Measurements from ENCODE around the gene SLC51B.
"Not testable (repeated sequence)": the region's sequence is repeated elsewhere in the genome, so short reads cannot be mapped to it uniquely, and the experiment has no call there.

The SLC51B gene

DNA sequence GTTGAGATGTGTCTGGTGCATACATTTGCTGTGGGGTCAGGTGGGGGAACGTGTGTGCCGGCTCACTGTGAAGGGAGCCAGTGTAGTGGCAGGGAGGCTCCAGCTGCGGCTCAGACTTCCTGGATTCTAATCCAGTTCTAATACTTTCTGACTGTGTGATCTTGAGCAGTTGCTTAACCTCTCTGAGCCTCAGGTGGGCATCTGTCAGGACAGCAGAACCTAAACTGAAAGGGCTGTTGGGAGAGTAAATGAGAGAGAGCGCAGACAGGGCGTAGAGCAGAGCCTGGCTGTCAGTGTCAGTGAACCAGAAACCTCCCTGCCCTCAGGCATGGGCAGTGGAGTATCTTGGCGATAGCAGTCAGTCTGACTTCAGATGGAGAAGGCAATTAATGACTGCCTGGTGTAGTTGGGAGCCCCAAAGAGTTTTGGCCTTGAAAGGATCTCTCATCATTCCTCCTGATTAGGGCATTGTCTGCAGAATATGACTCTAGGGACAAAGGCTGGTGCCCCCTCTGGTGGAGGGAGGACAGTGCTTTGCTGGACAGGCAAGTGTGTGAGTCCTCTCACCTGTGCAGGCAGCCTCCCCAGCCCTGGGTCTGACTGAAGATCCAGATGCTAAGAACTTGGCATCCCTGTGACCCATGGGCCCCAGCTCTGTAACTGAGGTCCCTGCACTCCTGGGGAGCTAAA is 40.9 kb downstream of the SLC51B start:
- DNase-seq: no peak

DNA sequence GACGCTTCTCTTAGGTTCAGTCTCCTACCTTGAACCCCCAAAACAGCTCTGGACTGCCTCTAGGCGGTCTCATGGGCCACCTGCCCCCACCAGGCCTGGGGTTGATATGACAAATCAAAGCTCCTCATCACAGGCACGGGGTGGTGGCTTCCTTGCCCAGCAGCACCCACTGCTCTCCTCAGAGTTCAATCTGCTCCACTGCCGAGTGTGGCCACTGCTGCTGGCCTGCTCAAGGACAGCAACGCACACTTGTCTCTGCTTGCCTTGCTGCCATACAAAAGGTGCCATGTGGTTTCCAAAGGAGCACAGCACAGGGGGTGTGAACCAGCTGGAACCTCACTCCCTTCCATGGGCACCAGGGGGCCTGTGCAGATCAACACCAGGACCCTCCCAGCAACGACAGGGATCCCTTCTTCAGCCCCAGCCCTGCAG is 41.5 kb downstream of the SLC51B start:
- DNase-seq: no peak

DNA sequence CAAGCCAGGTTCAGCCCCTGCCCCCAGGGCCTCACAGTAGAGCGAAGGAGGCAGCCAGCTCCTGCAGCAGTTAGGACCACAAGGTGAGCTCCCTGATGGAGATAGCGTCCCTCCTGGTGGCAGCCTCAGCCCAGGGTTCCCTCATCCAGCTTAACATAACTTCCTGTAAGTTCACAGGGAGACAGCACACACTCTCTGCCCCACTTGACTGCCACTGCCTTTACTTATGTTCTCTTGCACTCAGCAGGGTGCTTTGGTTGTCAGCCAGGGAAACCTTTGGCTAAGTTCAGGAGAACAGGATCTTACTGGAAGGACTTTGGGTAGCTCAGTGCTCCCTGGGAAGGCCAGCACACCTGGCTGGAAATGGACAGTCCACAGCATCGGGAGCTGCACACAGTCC is 42.2 kb downstream of the SLC51B start:
- DNase-seq: no peak

DNA sequence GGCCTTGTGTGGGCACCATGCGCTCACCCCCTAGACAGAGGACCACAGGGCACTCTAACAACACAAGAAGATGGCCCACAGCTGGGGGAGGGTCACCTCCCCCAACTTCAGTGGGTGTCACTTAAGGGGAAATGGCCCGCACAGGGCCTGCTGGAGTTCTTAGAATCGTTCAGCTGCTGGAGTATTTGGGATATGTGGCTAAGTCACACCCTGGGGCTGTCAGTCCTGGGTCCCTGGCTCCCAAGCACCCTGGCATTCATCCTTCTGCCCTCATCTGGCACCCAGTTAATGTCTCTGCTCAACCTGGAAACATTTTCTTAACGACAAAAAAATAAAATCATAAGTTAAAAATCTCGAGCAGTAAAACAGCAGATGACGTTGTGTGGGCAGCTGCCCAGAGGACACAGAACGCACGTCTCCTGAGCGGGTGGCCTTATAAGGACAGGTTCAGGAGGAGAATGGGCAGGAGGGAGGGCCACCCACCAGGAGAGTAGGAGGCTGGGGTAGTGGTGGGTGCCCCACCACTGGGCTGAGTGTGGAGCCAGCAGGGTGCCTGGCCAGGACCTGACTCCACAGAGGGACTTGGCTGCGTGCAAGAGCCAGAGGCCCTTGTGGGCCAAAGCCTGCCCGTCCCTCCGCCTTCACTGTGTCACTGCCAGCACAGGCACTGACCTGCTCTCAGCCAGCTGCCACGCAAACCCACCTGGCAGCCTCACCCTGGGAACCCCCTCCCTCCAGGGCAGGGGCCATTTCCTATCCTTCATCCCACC is 42.9 kb downstream of the SLC51B start:
- no peak for DNase-seq

DNA sequence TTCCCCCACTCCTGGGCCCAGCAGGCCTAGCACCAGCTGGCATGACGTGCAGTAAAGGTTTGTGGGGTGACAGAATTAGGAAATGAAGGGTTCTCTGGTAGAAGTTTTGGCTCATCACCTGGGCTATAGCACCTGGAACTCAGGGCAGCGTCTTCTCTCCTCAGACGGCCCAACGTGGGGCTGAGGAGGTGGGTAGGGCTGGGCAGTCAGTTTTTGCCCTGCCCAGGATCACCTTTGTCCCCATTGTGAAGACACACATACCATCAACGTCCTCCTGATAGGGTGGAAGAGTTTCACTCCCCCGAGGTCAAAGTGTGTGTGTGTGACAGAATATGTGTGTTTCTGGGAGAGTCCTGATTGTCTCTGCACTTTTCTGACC is 43.4 kb downstream of the SLC51B start:
- no peak for DNase-seq

DNA sequence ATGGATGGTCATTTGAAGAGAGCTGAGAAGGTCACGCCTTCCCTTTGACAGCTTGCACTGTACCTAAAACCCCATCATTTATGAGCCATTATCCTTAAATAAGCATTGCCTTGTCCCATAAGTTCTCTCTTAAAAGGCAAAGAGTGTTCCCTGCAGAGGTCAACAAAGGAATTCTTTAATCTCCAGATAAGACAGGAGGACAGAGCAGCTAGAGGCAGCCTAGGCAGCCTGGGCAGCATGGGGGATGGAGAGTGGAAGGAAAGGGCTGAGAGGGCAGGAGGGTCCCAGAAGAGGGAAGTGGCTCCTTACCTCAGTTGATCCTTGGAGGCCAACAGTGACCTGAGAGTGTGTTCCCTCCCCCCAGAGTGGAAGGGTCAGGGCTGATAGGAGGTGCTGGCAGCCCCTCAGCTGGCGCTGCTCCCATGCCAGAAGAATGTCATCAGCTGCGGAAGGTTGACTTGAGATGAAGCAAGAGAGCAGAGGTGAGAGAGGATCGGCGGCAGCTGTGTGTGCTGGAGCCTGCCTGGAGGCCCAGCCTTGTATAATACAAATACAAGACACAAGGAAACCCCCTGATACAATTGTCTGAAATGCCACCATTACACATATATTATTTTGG is 44.1 kb downstream of the SLC51B start:
- DNase-seq: no peak

DNA sequence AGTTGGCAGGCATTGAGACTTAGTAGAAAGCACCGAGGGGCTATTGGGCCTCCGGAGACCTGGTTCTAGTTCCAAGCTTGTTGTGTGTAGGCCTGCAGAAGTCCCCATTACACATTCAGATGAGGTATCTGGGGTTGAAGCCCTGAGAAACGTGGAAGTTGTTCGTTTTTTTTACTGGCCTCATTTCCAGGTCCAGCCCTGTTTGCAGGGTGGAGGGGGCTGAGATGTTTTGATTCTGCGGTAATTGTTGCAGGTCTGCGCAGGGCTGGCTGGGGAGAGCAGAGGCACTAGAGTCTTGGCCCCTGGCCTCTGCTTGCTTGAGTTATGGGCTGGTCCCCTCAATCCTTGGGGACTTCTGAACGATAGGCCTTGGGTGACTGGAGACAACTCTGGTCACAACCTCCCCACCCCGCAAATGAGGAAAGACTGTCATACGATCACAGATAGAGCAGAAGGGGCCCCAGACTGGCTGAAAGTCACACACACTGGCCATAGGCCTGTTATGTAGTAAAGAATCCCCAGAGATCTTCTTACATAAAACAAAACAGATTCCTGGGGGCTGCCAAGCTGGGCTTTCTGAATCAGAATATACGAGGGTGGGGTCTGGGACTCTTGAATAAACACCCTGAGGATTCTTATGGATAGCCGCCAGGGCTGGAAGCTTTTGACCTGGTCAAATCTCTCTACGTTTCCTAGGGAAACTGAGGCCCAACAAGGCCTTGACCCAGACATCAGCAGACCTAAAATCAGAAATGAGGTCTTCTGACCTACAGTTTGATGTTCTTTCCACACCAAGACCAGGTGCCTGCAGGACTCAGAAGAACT is 47.0 kb downstream of the SLC51B start:
- no peak for DNase-seq

DNA sequence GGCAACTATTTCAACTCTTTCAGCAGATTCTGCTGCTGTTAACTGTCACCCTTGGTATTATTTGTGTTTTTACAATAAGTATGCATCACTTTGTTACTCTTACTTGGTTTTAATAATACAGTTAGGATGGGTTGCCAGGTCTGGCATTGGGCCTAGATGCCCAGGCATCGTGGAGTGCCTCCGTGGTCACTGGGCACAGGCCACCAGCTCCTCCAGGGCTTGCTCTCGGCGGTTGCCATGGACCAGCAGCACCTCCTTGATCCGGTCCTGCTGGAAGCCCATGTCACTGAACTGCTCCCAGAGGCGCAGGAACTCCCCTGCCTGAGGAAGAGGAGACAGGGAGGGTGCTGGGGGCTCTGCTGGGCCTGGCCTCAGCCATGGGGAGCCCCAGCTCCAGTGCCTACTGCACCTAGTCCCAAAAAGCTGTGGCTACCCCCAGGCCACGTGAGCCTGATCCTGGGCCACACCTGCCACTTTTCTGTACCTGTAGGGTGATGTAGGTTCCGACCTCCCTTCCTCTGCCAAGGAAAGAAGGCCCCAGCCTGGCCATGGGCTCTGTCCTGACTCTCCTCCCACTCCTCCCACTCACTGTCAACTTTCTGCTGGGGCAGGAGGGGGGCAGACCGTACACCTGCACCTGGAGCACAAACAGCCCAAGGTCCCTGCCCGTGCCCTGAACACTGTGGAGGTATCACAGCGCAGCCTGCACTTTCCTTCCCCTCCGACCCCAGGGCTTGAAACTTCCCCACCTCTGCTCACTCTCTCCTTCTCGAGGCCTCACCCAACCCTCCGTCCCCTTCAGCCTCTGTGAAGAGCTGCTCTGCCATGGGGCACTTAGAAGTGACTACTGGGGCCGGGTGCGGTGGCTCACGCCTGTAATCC is 48.0 kb downstream of the SLC51B start:
- DNase-seq: no peak

DNA sequence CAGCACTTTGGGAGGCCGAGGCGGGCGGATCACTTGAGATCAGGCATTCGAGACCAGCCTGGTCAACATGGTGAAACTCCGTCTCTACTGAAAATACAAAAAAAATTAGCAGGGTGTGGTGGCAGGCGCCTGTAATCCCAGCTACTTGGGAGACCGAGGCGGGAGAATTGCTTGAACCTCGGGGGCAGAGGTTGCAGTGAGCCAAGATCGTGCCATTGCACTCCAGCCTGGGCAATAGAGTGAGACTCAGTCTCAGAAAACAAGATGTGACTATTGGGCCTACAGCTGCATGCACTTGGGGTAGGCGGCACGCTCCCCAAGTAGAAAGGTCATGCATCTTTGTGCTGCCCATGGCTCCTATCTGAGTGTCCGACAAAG is 48.6 kb downstream of the SLC51B start:
- not testable (repeated sequence) for DNase-seq

DNA sequence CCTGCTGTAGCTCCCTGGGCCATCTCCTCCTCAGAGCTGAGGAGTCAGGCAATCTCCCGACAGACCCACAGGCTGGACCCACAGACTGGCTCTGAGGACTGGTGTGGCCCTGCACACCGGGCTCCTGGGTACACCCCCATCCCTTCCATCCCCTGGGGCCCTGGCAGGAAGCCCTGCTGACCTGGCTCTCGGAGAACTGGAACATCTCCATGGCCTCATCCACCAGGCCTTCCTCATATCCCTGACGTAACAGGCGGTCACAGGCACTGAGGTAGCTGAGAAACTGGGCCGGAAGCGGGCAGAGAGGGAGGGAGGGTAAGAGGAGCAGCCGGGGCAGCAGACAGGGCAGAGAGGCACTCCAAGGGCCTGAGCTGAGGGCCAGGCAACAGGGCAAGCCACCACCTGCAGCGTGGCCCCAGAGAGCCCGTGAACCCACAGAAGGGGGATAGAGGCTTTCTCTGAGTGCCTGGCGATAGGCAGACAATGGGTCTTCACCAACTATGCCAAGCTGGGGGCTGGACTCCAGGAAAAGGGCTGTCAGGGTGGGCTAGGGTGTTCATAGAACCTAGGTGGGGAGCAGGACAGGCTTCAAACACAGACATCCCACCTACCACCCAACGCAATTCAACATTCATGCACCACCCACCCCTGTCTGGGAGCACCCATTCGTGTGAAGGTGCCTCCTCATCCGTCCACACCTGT is 49.3 kb downstream of the SLC51B start:
- DNase-seq: no peak

DNA sequence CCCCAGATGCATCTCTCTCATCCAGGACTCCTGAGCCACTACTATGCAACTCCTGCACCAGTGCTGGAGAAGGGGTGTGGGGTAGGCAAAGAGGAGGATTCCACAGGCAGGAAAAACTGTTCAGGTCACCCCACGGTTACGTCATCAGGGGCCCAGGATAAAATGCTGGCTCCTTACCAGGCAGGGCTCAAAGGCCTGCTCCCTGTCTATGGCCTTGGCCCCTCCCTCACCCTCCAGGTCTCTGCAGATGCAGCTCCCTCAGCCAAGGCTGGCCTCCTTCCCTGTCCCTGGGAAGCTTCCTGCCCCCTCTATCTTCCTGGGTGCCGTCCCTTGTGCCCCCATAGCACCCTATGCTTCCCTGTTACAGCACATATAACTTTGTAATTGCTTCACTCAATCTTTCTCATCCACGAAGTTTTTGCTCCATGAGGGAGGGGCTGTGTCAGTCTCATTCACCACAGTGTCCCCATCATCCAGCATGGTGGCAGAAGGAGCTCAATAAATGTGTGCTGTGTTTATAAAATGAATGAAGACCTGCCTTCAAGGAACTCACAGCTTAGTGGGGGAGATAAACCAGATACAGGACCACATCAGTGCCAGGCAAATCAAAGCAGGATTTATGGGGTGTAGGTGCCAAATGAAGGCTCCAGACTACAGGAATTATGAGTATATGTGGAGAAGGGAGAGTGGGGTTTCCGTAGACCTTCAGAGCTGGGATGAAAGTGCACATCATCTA is 50.0 kb downstream of the SLC51B start:
- no peak for DNase-seq

DNA sequence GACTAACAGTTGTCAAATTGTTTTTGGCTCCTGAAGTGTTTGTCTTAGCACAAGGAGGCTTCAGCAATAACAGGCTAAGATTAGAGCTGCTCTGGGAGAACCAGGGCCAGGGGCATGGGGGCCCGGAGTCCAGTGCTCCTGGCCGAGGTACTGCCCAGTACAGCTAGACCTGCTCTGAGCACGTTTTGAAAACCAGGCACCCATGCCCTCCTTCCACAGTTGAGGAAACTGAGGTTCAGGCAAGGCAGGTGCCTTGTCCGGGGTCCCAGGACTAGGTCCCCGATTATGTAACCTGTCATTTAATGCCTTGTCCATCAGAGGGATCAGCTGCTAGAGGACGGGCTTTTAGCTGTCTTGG is 50.5 kb downstream of the SLC51B start:
- no peak for DNase-seq

DNA sequence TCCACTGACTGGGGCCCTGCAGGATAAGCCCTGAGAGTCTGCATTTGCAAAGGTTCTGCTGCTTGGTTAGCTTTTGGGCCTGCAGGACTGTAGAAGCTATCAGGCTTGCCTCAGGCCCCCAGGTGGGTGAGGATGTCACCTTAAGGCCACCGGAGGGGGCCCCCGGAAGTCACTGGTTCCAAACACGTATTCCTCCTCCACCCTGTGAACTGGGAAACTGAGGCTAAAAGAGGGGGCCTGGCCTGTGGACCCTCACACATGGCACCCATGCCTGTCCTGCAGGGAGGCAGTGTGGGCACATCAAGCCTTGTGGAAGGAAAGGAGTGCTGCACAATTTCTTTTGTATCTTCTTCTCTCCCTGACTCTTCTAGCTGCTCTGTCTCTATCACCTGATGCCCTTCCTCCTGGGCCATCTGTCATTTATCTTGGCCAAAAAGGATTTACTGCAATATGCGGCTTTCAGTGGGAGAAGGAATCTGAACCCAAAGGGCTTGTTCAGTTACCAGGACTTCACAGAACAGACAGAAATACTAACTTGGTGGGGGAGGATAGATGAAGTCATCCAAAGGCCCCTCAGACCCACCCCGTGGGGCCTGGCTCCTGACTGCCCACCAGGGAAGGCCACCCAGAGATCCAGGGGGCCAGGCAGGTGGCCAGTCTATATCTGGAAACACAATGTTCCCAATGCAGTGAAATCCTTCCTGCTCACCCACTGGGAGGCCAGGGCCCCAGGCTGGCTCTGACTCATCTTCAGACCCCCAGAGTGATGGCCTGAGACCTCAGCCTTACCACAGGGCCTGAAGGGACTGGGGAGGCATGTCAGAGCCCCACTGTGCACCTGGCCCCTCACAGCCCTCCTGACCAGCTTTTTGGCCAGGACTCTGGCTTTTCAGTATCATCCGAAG is 51.5 kb downstream of the SLC51B start:
- DNase-seq: no peak

DNA sequence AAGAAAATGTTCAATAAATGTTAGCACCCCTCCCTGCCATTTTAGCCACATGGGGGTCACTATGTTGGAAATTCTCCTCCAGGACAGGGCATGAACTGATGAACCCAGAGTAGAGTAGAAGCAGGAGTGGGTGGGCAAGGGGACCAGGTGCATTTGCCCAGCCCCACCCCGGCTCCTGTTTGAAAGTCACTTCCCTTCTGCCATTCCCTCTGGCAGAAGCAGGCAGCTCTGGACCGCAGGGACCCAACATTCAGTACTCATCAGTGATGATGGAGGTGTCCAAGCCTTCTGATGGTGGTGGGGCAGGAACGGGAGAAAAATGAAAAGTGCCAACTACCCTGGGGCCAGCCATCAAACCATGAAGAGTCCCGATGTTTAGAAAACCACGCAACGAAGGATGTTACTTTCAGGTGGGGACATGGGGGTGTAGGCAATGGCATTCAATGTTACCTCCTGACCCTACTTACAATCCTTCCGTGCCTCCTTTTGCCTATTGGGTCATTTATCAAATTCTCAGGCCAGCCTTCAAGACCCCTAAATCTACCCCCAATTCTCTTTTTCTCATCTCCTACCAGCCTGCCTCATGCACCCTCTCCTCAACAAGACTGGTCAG is 52.6 kb downstream of the SLC51B start:
- DNase-seq: no peak

DNA sequence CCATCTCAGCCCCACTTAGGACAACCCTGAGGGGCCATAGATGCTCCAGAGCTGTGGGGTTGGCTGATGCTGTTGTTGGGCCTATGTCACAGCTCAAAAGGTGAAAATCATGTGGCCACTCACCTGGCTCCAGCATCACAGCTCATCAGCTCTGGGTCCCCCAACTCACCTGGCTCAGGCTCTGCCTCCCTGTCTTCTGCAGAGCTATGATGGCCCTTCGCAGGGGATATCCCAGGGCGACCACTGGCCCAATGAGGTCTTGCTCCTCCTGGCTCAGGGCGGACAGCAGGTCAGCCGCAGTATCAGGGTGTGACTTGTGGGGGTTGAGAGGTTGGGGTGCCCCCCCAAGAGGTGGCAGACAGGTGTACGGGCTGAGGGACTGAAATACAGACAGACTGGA is 54.1 kb downstream of the SLC51B start:
- no peak for DNase-seq

DNA sequence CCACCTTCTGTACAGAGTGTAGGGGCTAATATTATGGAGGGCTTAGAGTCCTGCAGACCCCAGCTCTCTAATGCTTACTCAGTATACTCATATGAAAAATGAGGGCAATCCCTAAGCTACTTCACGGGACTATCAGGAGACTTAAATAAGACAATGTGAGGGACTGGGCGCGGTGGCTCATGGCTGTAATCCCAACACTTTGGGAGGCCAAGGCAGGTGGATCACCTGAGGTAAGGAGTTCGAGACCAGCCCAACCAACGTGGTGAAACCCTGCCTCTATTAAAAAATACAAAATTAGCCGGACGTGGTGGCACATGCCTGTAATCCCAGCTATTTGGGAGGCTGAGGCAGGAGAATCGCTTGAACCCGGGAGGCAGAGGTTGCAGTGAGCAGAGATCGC is 54.6 kb downstream of the SLC51B start:
- DNase-seq: not testable (repeated sequence)

DNA sequence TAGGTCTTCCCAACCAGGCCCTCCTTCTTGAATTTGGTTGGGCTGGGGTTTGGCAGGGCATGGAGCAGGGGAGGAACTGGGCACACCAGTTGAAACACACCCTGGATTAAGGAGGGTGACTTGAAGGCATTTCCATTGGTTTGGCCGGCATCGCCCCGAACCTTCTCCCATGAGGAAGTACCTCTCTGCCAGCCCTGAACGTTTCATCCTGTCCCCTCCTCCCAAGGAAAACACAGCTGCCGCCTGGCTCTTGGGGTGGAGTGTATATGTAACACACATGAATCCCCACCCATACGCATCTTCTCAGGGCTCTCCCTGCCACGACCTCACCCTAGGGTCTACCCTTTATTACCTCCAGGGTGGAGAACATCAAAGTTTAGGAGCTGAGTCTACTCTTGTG is 55.3 kb downstream of the SLC51B start:
- no peak for DNase-seq

DNA sequence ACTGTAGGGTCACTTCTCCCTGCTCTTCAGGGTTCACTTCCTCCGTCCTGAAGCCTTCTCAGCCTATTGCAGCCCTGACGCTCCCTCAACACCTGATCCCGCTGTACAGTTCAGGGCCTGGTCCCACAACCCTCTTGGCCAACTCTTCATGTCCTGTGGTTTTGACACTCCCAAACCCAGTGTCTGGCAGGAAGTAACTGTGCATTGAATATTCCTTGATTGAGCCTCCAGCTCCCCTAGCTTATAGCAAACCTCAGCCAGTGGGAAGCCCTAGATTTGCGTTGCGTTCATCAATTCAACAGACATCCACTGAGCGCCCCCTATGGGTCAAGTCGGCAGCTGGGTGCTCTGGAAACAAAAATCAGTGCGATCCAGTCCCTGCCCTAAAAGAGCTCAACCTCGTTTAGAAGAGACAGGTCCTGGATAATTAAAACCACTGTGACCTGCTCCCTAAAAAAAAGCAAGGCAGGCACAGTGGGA is 56.3 kb downstream of the SLC51B start:
- DNase-seq: peak; percentile 18 to 46
